K562 (cell line): ENCODE results near the gene RAB6A. TPM values are rescaled to one million over a fixed set of nuclear protein-coding genes. Genes with fewer than 3 reads are reported as not detected.

Experiments used
- ATF2 ChIP-seq: sonication (generic); formaldehyde crosslinking; IDR thresholded peaks from 2 replicates; pipeline ENCODE4 v1.8.1; 2022; ENCODE audit warnings: missing genetic modification reagents
- ATF3 ChIP-seq, 2 experiments: fragments of 450-650 bp in 1 of 2; sonication (generic) in 1 of 2; formaldehyde crosslinking in 1 of 2; IDR thresholded peaks in 1 of 2; conservative IDR thresholded peaks in 1 of 2; 2 replicates each; pipeline versions ENCODE4 v1.6.1 to v1.8.1; 2016 to 2023; ENCODE audit warnings: mild to moderate bottlenecking in 2 of 2, moderate library complexity in 2 of 2, inconsistent platforms in 1 of 2, missing genetic modification reagents in 1 of 2
- CSDE1 ChIP-seq, 2 experiments: fragments of 450-650 bp; IDR thresholded peaks; 2 replicates each; pipeline ENCODE4 v1.6.1; 2016; ENCODE audit warnings: mild to moderate bottlenecking in 1 of 2
- DDX20 ChIP-seq: fragments of 450-650 bp; IDR thresholded peaks from 2 replicates; pipeline ENCODE4 v1.6.1; 2016; ENCODE audit warnings: missing genetic modification characterization, low read depth, mild to moderate bottlenecking, missing compliant biosample characterization, moderate library complexity
- EHMT2 ChIP-seq: fragments of 450-650 bp; IDR thresholded peaks from 2 replicates; pipeline ENCODE4 v1.6.1; 2018; ENCODE audit warnings: antibody characterized with exemption
- FOS ChIP-seq: IDR thresholded peaks from 3 replicates; pipeline ENCODE4 v1.6.1; 2011; ENCODE audit not compliant: insufficient read length; ENCODE audit errors: extremely low read depth
- FOXK2 ChIP-seq, 2 experiments: fragments of 450-650 bp; IDR thresholded peaks in 1 of 2; conservative IDR thresholded peaks in 1 of 2; 2 replicates each; pipeline ENCODE4 v1.6.1; 2016; ENCODE audit warnings: low read depth in 2 of 2, mild to moderate bottlenecking in 1 of 2
- HEY1 ChIP-seq: fragments of 250-450 bp; sonication (Bioruptor Pico); IDR thresholded peaks from 2 replicates; pipeline ENCODE4 v1.5.0; 2020; ENCODE audit warnings: mild to moderate bottlenecking, moderate library complexity, borderline replicate concordance
- ILF3 ChIP-seq: fragments of 450-650 bp; IDR thresholded peaks from 2 replicates; pipeline ENCODE4 v1.6.1; 2018; ENCODE audit warnings: antibody characterized with exemption, mild to moderate bottlenecking, moderate library complexity, borderline replicate concordance
- PCBP2 ChIP-seq: fragments of 200-400 bp; formaldehyde crosslinking; IDR thresholded peaks from 2 replicates; pipeline ENCODE4 v1.6.1; 2018; ENCODE audit warnings: low read length, low read depth, mild to moderate bottlenecking, moderate library complexity; ENCODE audit not compliant: poor library complexity, severe bottlenecking
- POLR2AphosphoS2 ChIP-seq: IDR thresholded peaks from 2 replicates; pipeline ENCODE4 v1.6.1; 2012; ENCODE audit warnings: low read length, improper control_type of control experiment
- SIRT6 ChIP-seq: IDR thresholded peaks from one replicate; pipeline ENCODE4 v1.6.1; 2012; ENCODE audit warnings: low read depth, mild to moderate bottlenecking, control low read depth, inconsistent platforms, low read length, moderate library complexity
- SMAD2 ChIP-seq: fragments of 150-350 bp; IDR thresholded peaks from 2 replicates; pipeline ENCODE4 v1.6.1; 2014; ENCODE audit warnings: low read depth, mild to moderate bottlenecking, low read length
- SMARCA5 ChIP-seq: fragments of 450-650 bp; IDR thresholded peaks from 2 replicates; pipeline ENCODE4 v1.6.1; 2016
- TAF9B ChIP-seq: fragments of 450-650 bp; IDR thresholded peaks from 2 replicates; pipeline ENCODE4 v1.6.1; 2018; ENCODE audit warnings: mild to moderate bottlenecking; ENCODE audit not compliant: partially characterized antibody
- TRIM28 ChIP-seq: fragments of 450-650 bp; IDR thresholded peaks from 2 replicates; pipeline ENCODE4 v1.6.1; 2017
- U2AF2 ChIP-seq: fragments of 200-400 bp; formaldehyde crosslinking; optimal IDR thresholded peaks from 2 replicates; pipeline ENCODE3; 2017; ENCODE audit warnings: low read depth, mild to moderate bottlenecking, low read length
- USF1 ChIP-seq: sonication (generic); formaldehyde crosslinking; IDR thresholded peaks from 2 replicates; pipeline ENCODE4 v1.9.0; 2022; ENCODE audit warnings: mild to moderate bottlenecking, missing genetic modification reagents
- ZC3H11A ChIP-seq: IDR thresholded peaks from 2 replicates; pipeline ENCODE4 v1.6.1; 2012; ENCODE audit warnings: low read depth, low read length, improper control_type of control experiment
- ZNF140 ChIP-seq: fragments of 250-450 bp; sonication (Bioruptor Pico); IDR thresholded peaks from 2 replicates; pipeline ENCODE4 v1.8.0; 2021; ENCODE audit warnings: moderate library complexity, mild to moderate bottlenecking, inconsistent platforms
- ZNF274 ChIP-seq: IDR thresholded peaks from 2 replicates; pipeline ENCODE4 v1.6.1; 2011; ENCODE audit warnings: low read depth, mild to moderate bottlenecking, low read length, moderate library complexity, borderline replicate concordance
- ZNF668 ChIP-seq: fragments of 250-450 bp; sonication (Bioruptor Pico); IDR thresholded peaks from 2 replicates; pipeline ENCODE4 v1.8.0; 2022; ENCODE audit warnings: mild to moderate bottlenecking, inconsistent platforms
- polyA plus RNA-seq, 8 experiments: library from polyadenylated mRNA; depleted of rRNA in 4 of 8; stranded (reverse) in 5 of 8; unstranded in 3 of 8; fragments of >200 nt; fragmentation: Nextera tagmentation in 2 of 8; fragmentation: Illumina TruSeq in 1 of 8; extraction: Ambion mirVana in 2 of 8; extraction: Trizol in 1 of 8; gene quantifications; 2 replicates each; pipeline versions ENCODE4 v1.2.1 to v1.2.3, GENCODE V29; 2011 to 2014; ENCODE audit warnings: inconsistent platforms in 1 of 8, missing spikeins in 1 of 8
- total RNA-seq, 7 experiments: library from RNA; depleted of rRNA in 6 of 7; stranded (reverse); fragments of >200 nt in 6 of 7; fragmentation: Illumina TruSeq in 2 of 7; extraction: Trizol in 2 of 7; gene quantifications; 2 replicates each; pipeline versions ENCODE4 v1.2.1 to v1.2.3, GENCODE V29; 2011 to 2021; ENCODE audit warnings: low replicate concordance in 1 of 7

RAB6A gene
- total and polyA plus RNA-seq, 9 of the 15 experiments (the other 6 are each of a cell fraction or from before 2014, with no cell fraction given) = 14.0 to 95.3 (median 45.4) TPM

- TF ChIP-seq TAF9B (peak; percentile 51), HEY1 (CRISPR knock-in tag) (no peak), ZNF140 (no peak), FOS (peak; percentile 52), ATF3 (IDR thresholded peaks at IDR 0.05) (peak; percentile 98), ATF3 (CRISPR knock-in tag; conservative IDR thresholded peaks at IDR 0.05) (peak; percentile 80), TRIM28 (no peak), SIRT6 (no peak), CSDE1 (IDR thresholded peaks at IDR 0.05) (no peak), USF1 (CRISPR knock-in tag) (0 out of 2 replicates have a peak, but pooled peaks have one; percentile 24), DDX20 (tag) (no peak), ATF2 (CRISPR knock-in tag) (no peak), ZNF274 (no peak), POLR2AphosphoS2 (no peak), U2AF2 (no peak), EHMT2 (peak; percentile 82), SMARCA5 (no peak), SMAD2 (no peak), ZNF668 (CRISPR knock-in tag) (no peak), FOXK2 (conservative IDR thresholded peaks at IDR 0.05 in 1 of 2, IDR thresholded peaks at IDR 0.05 in 1 of 2; ENCODE audit: low read depth in 2 of 2) (peak; percentile 57 to 74), ILF3 (no peak), ZC3H11A (no peak), PCBP2 (no peak)
These were observed 18.4 kb upstream of the RAB6A start (continued) for GRCh38 chr11:73779084-73779902.
